Jurkat, Clone E6-1 (cell line): ENCODE results near the gene CREB5.
A peak's percentile ranks its signal among the peaks of the same experiment; 100 is the strongest.

Experiments
- DNase-seq: peaks from one replicate; pipeline ENCODE4 v3.0.0-alpha.2; 2011; ENCODE audit warnings: low read depth, low spot score
- H3K4me3 ChIP-seq: 2 replicates; pipeline ENCODE4 v1.5.1; 2011; ENCODE audit warnings: mild to moderate bottlenecking, low read length, control low read depth, moderate library complexity

CREB5 gene

GRCh38 chr7:28738412-28738811 lies 326.1 kb downstream of the CREB5 start:
- no peak for DNase-seq
- H3K4me3 ChIP-seq, result no peak overlapping the region

GRCh38 chr7:28739128-28739527 lies 326.8 kb downstream of the CREB5 start:
- no peak for DNase-seq
- no peak overlapping the region for H3K4me3 ChIP-seq

- H3K4me3 ChIP-seq, result no peak overlapping the region
- DNase-seq, result no peak
Measured at GRCh38 chr7:28739826-28740225, 327.5 kb downstream of the CREB5 start.

DNA sequence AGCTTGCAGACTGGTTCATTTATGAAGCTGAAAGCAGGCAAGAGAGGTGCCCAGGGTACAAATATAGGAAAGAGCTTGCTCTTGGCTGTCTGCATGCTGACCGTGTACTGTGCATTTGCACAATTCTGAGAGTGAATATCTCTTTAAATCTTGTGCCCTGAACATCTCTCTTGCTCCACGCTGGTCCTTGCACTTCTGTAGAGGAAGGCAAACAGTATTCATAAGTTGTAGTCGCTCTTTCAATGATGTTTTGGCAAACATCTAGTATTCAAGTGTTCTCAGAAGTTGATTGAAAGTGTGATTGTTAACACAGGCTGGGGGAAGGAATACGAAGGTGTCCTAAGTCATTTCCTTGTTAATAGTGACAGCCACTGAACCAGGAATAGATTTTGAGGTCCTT lies 332.6 kb downstream of the CREB5 start:
- no peak overlapping the region for H3K4me3 ChIP-seq
- no peak for DNase-seq

DNA sequence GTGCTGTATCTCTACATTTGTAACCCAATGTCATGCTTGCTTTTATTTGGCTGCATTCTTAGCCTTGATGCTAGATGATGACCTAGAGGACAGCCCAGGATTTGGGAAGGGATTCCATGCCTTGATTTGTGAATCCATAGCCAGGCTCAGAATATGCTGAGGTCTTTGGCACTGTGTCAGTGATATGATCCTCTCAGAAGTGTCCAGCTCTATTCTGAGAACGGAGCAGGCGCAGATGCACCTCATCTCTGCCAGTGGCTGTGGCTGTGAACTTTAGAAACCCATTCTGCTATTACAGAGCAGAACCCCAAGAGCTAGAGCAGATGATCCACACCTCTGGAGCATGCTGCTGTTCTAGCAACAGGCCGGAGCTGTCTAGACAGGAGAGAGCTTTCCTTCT lies 333.0 kb downstream of the CREB5 start:
- DNase-seq, result no peak
- H3K4me3 ChIP-seq, result no peak overlapping the region

GRCh38 chr7:28747404-28747803 lies 335.1 kb downstream of the CREB5 start:
- no peak overlapping the region for H3K4me3 ChIP-seq
- DNase-seq, result no peak

DNA sequence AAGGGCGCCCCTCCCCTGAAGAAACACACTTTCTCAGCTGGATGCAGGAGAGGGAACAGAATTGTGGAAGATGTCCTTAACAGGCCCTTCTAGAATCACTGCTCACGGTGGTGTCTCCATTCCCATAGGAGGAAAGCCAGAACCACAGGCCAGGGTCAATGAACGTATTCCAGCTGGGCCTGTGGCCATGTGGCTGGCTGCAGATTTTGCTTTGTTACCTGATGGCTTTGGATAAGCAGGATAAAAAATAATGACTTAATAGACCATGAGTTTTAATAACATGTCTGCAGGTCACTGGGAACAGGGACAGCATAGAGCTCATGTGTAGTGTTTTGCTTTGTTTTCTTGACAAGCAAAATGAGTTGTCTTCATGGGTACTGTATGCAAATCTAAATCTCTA lies 335.5 kb downstream of the CREB5 start:
- no peak overlapping the region for H3K4me3 ChIP-seq
- DNase-seq, result no peak

GRCh38 chr7:28748346-28748745 lies 336.0 kb downstream of the CREB5 start:
- DNase-seq, result no peak
- no peak overlapping the region for H3K4me3 ChIP-seq

- H3K4me3 ChIP-seq, result no peak overlapping the region
- peak; percentile 61 for DNase-seq
Measured at GRCh38 chr7:28748933-28749584, 336.7 kb downstream of the CREB5 start.

DNA sequence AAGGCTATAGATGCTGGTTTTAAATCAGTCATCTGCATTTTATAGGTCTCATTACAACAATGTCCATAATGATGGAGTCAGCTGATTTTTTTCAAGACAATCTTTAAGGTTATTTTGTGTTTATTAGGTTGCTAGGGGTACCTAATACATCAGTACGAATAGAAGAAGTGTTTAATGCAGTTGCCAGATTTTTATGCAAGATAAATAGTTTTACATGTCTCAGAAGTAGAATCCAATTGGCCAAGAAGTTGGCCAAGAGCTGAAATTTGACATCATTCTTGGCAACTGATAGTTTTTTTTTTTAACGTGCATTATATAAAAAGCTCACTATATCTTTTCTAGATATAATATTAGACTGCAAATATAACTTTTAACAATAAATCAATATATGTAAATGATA lies 337.3 kb downstream of the CREB5 start:
- DNase-seq, result no peak
- H3K4me3 ChIP-seq, result no peak overlapping the region

DNA sequence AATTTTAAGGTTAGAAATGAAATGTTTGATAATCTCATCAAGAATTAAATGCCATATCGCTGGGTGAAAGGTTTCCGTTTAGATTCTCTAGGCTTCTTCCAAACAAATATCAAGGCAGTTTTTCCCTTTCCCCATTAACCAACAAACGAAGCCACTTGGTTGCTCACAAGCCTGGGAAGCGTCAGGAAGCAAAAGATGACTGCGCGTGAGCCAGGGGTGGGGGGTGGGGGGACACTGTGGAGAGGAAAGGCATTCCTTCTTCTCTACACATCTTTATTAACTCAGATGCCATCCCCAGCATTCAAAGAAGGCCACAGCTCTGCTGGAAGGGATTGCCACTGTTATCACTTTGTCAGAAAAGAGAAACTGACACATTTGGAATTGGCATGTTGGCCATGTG lies 338.7 kb downstream of the CREB5 start:
- H3K4me3 ChIP-seq, result no peak overlapping the region
- no peak for DNase-seq

GRCh38 chr7:28753613-28754012 lies 341.3 kb downstream of the CREB5 start:
- no peak for DNase-seq
- no peak overlapping the region for H3K4me3 ChIP-seq

DNA sequence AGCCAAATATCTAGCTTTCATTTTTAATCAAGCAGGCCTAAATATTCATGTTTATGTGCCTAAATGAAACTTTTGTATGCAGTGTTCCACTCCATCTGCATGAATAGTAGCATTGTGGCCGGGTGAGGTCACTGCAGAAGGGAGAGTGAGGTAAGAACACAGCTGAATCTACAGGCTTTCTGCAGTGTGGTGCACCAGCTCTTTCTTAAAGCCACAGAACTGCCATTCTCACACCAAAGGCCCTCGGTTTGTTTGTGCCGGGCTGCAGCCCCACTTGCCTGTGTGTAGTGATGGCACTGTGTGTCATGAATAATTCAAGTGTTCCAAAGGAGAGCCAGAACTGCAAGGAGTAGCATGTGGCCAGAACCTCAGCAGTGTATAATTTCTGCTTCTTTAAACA lies 341.7 kb downstream of the CREB5 start:
- H3K4me3 ChIP-seq, result no peak overlapping the region
- peak; percentile 2 for DNase-seq

DNA sequence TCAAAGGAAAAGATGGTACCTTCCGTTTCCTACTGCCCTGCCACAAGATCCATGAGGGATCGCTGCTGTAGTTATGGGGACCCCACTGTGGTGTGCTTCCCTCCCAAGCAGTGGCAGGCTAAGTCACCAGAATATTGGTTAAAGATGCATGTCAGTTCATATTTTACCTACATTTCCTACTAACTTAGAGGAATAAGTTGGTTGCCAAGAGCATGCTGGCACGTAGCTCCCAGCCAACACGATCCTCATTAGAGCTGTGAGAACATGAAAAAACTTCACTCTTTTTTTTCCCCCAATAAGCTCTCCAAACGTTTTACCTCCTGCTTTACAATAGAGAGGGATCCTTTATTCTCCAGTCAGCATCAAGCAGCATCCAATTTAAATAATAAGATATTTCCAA lies 342.1 kb downstream of the CREB5 start:
- no peak for DNase-seq
- H3K4me3 ChIP-seq, result no peak overlapping the region

DNA sequence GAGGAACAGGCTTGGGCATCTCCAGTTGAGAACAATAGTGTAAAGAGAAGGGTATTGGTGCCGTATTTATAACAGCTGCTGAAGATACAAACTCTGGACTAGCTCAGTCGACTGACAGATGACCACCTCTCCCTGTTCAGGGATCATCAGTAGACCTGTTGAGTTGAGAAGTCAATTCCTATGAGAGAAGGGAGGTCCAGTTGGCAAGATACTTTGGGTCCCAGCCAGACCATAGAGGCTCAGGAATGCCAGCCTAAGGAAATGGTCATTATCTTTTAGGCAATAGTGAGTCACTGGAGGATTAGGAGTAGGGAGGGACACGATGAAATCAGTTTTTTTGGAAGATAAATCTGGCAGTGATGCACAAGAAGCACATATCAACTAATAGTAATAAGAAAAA lies 342.9 kb downstream of the CREB5 start:
- no peak overlapping the region for H3K4me3 ChIP-seq
- DNase-seq, result no peak

DNA sequence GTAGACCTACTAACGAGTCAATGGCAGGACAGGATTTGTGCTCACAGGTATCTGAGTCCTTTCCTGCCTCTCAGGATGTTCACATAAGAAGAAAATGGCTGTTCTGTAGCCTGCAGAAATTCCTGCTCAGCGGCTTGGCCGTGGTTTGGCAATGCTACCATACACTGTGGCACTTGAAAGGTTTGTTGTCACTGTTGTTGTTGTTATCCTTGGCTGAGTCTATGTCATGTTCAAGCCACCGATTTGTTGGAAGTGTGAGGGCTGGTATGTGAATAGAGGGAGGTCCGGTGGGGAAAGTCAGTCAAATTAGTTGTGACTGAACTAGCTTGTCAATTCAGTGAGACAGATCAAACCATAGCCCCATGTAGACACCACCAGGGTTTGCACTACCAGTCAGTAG lies 345.9 kb downstream of the CREB5 start:
- no peak overlapping the region for H3K4me3 ChIP-seq
- no peak for DNase-seq

- H3K4me3 ChIP-seq, result no peak overlapping the region
Measured at GRCh38 chr7:28759475-28759971, 347.2 kb downstream of the CREB5 start.

GRCh38 chr7:28761505-28761904 lies 349.2 kb downstream of the CREB5 start:
- no peak overlapping the region for H3K4me3 ChIP-seq
- no peak for DNase-seq

More at GRCh38 chr7:28759475-28759971, 347.2 kb downstream of the CREB5 start:
- DNase-seq, result no peak

DNA sequence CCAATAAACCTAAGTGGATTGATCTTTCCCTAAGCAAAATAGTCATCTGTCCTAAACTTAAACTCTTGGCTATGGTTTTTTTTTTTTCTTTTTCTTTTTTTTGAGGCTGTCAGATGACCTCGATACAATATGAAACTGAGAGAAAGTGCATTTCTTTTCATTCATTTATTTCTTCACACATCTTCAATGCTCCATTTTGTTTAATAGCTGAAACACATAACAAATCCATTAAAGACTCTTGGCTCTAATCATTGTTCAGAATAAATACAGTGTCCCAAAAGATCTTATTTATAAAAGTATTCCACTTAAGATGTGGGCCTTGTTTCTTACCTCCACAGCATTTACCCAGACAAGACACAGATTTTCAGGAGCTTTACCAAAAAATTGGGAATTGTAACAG lies 350.3 kb downstream of the CREB5 start:
- H3K4me3 ChIP-seq, result no peak overlapping the region

DNA sequence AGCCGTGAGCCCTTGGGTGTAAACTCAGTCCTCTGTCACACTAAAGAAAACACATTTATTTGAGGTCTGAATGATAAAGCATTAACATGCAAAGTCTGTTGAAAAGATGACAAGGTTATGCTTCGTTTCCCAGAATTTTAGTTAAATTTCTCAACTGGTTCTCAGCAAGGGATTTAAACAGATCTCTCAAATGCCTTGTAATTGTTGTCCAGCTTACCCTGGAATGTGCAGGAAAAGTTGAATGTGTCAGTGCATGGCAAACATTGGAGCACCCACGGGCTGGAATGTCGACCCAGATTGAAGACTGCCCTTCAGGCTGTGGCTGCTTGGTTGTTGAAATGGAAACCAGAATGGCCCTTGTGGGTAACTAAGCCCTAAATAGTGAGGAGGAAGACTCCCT lies 354.0 kb downstream of the CREB5 start:
- DNase-seq, result no peak
- H3K4me3 ChIP-seq, result no peak overlapping the region

More for the DNA sequence above, 350.3 kb downstream of the CREB5 start:
- no peak for DNase-seq

- no peak for DNase-seq
- no peak overlapping the region for H3K4me3 ChIP-seq
Measured at GRCh38 chr7:28767356-28767755, 355.0 kb downstream of the CREB5 start.
